Breast epithelium (tissue), 4 donors: Measurements from ENCODE around the gene MSRB1. TPM values are rescaled to one million over a fixed set of nuclear protein-coding genes. Genes with fewer than 3 reads are reported as not detected.
A peak's percentile ranks its signal among the peaks of the same experiment; 100 is the strongest.

ENCODE experiments used
- DNase-seq, 2 donors: peaks; one replicate each; pipeline ENCODE4 v3.0.0-alpha.2; 2019; ENCODE audit warnings: low spot score in 2 of 2
- H3K27ac ChIP-seq, 2 donors: fragments of 200-600 bp; sonication (generic) in 1 of 2; one replicate each; pipeline ENCODE4 v1.5.1; 2016 to 2019; ENCODE audit warnings: mild to moderate bottlenecking in 1 of 2
- H3K27me3 ChIP-seq, 2 donors: fragments of 200-600 bp; sonication (generic) in 1 of 2; one replicate each; pipeline versions ENCODE4 v1.5.1 to v1.6.0; 2017 to 2019; ENCODE audit warnings: control low read depth in 1 of 2, mild to moderate bottlenecking in 1 of 2
- H3K36me3 ChIP-seq: fragments of 200-600 bp; one replicate; pipeline ENCODE4 v1.5.1; 2019
- H3K4me1 ChIP-seq, 2 donors: fragments of 200-600 bp; sonication (generic); one replicate each; pipeline ENCODE4 v1.5.1; 2016 to 2019; ENCODE audit warnings: control low read depth in 1 of 2
- H3K4me3 ChIP-seq, 3 donors: fragments of 200-600 bp; sonication (generic); 1 replicate in 2 of 3; 2 replicates in 1 of 3; pipeline ENCODE4 v1.5.1; 2016 to 2019; ENCODE audit warnings: mild to moderate bottlenecking in 3 of 3, moderate library complexity in 2 of 3
- H3K9me3 ChIP-seq, 2 donors: fragments of 200-600 bp; sonication (generic) in 1 of 2; one replicate each; pipeline ENCODE4 v1.5.1; 2016 to 2019; ENCODE audit warnings: control low read depth in 1 of 2
- POLR2A ChIP-seq: fragments of 450-650 bp; IDR thresholded peaks from one replicate; pipeline ENCODE4 v1.6.1; 2016; ENCODE audit warnings: antibody characterized with exemption, mild to moderate bottlenecking, moderate library complexity
- POLR2AphosphoS5 ChIP-seq, 3 donors: sonication (generic); formaldehyde crosslinking; IDR thresholded peaks; one replicate each; pipeline ENCODE4 v1.6.1; 2017; ENCODE audit warnings: antibody characterized with exemption in 3 of 3
- intact Hi-C: fragments of 100-400 bp; cut with DNase I; formaldehyde crosslinking; loops from one replicate; pipeline ENCODE4 v1.15.1; 2023; ENCODE audit warnings: low total_unique reads
- total RNA-seq, 3 donors: library from RNA; depleted of rRNA; stranded (reverse); fragments of >200 nt; gene quantifications; one replicate each; pipeline ENCODE4 v1.1.0, GENCODE V29; 2016
- TF ChIP-seq, protein P1 (sequence below), 3 donors: fragments of 450-650 bp; IDR thresholded peaks; one replicate each; pipeline ENCODE4 v1.5.1; 2016 to 2017; ENCODE audit warnings: antibody characterized with exemption in 3 of 3, mild to moderate bottlenecking in 3 of 3, moderate library complexity in 3 of 3

Gene MSRB1
- total RNA-seq, 3 donors from 2014 or later: 12.1 to 17.4 (median 17.0) TPM

DNA sequence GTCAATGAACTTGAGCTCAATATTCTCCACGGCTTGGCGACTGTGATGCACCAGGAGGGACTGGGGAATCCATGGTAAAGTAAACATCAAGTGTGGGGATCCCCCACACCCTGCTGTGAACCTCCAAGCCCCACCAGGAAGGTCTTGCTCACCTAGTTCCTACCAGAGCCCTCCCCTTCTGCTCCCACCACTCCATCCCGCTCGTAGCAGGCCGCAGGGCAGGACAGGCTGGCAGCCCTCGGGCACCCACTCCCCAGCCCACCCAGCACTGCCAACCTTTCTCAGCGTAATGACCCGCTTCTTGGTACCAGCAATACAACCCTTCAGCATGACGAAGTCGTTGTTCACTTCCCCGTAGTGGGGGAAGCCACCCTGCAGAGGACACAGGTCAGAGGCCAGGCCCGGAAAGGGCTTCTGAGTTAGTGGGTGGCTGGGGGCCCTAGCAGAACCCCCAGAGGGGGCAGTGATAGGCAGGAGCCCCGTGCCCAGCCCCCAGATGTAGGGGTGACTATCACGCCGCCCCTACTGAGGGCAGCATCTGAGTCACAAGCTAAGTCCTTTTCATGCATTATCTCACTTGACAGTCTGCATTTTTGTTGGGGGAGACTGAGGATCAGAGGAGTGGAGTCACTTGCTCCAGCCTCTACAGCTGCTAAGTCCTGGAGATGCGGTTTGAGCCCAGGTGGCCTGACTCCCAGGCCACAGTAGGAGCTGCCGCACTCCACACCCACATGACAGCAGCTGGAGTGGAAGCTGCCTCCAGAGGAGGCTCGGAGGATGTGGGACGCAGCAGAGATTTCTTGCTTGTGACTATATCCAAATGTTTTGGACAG is 2.8 kb upstream of the MSRB1 start:
- no peak overlapping the region for H3K4me3 ChIP-seq
- no peaks in the 10 kb centered on the region for H3K36me3 ChIP-seq
- no peak overlapping the region for H3K27ac ChIP-seq
- H3K9me3 ChIP-seq: no peaks in the 10 kb centered on the region
- intact Hi-C loops: no loop called here
- H3K27me3 ChIP-seq: no peaks in the 10 kb centered on the region
- TF ChIP-seq, protein P1, sequence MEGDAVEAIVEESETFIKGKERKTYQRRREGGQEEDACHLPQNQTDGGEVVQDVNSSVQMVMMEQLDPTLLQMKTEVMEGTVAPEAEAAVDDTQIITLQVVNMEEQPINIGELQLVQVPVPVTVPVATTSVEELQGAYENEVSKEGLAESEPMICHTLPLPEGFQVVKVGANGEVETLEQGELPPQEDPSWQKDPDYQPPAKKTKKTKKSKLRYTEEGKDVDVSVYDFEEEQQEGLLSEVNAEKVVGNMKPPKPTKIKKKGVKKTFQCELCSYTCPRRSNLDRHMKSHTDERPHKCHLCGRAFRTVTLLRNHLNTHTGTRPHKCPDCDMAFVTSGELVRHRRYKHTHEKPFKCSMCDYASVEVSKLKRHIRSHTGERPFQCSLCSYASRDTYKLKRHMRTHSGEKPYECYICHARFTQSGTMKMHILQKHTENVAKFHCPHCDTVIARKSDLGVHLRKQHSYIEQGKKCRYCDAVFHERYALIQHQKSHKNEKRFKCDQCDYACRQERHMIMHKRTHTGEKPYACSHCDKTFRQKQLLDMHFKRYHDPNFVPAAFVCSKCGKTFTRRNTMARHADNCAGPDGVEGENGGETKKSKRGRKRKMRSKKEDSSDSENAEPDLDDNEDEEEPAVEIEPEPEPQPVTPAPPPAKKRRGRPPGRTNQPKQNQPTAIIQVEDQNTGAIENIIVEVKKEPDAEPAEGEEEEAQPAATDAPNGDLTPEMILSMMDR (IDR thresholded peaks at IDR 0.05): no peak
- TF ChIP-seq POLR2AphosphoS5 (IDR thresholded peaks at IDR 0.05) (no peak), POLR2A (no peak)
- no peak for DNase-seq
- H3K4me1 ChIP-seq: peaks cover 0 to 10% of the 10 kb centered on the region in 2 donors

DNA sequence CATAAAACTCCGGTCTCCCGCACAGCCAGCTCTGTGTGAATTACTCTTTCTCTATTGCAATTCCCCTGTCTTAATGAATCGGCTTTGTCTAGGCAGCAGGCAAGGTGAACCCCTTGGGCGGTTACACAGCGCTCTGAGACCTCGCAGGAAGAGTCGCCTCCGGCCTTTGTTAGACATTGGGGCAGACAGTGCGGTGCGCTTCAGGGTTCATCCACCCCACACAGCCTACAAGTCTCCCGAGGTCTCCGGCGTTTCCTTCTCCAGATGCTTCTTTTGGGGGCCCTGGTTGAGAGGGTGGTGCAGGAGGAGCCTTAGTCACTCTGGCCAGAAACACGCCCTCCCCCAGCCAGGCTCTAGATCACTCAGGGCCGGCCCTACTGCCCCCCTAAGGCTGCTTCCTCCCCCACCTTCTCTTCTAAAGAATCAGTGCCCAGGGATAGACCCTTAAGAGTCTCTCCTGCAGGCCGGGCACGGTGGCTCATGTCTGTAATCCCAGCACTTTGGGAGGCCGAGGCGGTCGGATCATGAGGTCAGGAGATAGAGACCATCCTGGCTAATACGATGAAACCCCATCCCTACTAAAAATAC is 1.7 kb upstream of the MSRB1 start:
- H3K36me3 ChIP-seq: no peaks in the 10 kb centered on the region
- peaks cover 0 to 10% of the 10 kb centered on the region in 2 donors for H3K4me1 ChIP-seq
- intact Hi-C loops: no loop called here
- DNase-seq: no peak
- H3K4me3 ChIP-seq: no peak overlapping the region
- H3K9me3 ChIP-seq: no peaks in the 10 kb centered on the region
- TF ChIP-seq POLR2AphosphoS5 (IDR thresholded peaks at IDR 0.05) (no peak), POLR2A (no peak)
- TF ChIP-seq, protein P1 (IDR thresholded peaks at IDR 0.05): no peak
- H3K27me3 ChIP-seq: no peaks in the 10 kb centered on the region
- no peak overlapping the region for H3K27ac ChIP-seq

DNA sequence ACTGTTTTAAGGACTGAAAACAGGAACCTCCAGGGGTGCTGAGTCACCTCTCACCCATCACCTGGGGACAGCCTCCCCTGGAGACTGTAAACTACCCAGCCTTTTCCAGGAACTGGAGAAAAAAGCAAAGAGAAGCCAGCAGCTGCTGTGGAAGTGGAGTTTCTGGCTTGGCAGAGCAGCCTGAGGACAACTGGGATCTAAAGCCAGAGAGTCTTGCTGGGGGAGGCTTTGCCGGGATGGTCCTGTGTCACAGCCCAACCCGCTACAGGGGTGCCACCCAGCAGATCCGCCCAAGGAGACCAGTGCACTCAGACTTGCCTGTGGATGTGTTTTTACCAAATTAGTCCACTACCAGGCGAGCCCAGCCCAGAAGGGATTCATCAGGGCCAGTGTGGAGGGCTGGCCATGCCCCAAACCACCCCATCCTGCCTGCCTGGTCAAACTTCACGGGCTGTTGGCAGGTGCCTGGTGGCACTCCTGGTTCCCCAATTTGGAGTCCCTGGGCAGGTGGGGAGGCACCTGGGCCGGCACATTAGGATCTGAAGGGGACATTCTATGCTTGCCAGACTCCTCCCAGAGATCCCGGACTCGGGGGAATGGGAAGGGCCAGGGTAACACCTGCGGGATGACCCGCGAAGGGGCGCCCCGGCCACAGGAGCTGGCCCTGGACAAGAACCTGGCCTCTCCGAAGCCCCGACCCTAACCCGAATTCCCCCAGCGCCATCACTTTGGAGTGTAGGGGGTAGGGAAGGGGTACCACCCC is 771 bp downstream of the MSRB1 start:
- Histone ChIP-seq H3K27ac (peak overlapping the region; percentile 75 to 77), H3K9me3 (no peaks in the 10 kb centered on the region), H3K36me3 (no peaks in the 10 kb centered on the region), H3K27me3 (no peaks in the 10 kb centered on the region), H3K4me1 (peaks cover 0 to 10% of the 10 kb centered on the region in 2 donors), H3K4me3 (peak overlapping the region; percentile 74 to 86 (median 84))
- no peak for DNase-seq
- intact Hi-C loops: no loop called here
- TF ChIP-seq POLR2AphosphoS5 (IDR thresholded peaks at IDR 0.05): no peak
- TF ChIP-seq, protein P1 (IDR thresholded peaks at IDR 0.05): no peak
- TF ChIP-seq POLR2A: no peak

DNA sequence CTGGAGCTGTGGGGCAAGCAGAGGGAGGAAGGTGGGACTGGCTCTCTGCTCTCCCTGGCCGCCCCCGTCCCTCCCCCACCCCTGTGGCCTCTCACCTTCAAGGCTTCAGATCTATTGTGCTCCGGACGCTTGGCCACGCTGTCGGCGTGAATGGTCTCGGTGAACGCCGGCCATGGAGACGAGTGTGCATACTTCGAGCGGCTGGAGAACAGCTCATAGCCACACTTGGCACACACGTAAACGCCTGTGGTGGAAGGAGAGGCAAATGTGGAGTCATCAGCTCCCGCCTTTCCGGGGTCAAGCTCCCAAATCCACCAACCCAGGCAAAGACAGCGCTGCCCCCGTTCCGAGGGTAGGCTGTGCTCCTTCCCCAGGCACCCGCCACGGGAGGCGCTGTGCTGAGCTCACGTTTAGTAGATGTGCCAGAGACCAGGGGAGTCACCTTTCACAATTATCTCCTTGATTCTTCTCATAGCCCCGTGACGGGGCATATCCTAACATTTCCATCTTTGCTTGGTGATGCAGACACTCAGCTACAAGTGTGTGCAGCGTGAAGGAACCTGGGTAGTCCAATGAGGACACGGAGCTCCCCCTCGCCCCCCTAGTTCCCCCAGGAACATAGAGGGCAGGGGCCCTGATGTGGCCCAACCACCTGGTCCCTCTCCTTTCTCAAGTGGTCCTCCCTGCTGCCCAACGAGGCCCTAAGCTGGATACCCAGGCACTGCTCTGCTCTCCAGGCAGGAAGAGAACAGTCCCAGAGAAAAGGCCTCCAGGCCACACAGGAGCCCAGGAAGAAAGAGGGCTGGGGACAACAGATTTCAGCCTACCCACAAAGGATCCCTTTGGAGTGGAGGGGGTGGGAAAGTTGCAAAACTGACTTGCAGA is 1.6 kb downstream of the MSRB1 start:
- no peak for DNase-seq
- Histone ChIP-seq H3K27ac (peak overlapping the region; percentile 21 to 49), H3K36me3 (no peaks in the 10 kb centered on the region), H3K4me3 (peak overlapping the region in 2 of 3 donors; percentile 74 to 86), H3K27me3 (no peaks in the 10 kb centered on the region), H3K9me3 (no peaks in the 10 kb centered on the region), H3K4me1 (peaks cover 0 to 10% of the 10 kb centered on the region in 2 donors)
- TF ChIP-seq, protein P1 (IDR thresholded peaks at IDR 0.05): no peak
- TF ChIP-seq POLR2AphosphoS5 (IDR thresholded peaks at IDR 0.05) (no peak), POLR2A (no peak)
- intact Hi-C loops: no loop called here
